Activated effector memory CD4-positive, alpha-beta T cell treated with anti-CD3 and anti-CD28 coated beads, Interleukin-2, amount 50 U/mL, for 16 hours (primary cell): ENCODE measurements around the gene GPRC5B.

Experiments used
- DNase-seq: peaks from one replicate; pipeline ENCODE4 v3.0.0-alpha.2; 2020

Gene GPRC5B

DNA sequence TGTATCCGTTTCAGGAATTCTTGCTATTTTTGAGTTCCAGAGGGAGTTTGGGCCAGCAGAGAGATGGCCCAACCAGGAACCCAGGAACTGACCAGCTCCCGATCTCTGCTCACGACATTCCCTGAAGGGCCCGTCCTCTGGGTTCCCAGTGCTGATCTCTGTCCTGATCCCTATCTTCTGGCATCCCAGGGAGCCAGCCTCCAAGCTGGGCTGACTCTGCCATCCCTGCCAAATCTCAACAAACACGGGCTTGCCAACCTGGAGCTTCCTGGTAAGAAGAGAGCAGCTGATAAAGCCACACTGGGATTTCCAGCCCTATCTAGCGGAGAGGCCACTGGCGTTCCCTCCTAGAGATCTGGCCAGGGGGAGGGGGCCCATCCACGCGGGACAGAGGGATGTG, 16.2 kb downstream of the GPRC5B start:
- DNase-seq, result no peak

DNA sequence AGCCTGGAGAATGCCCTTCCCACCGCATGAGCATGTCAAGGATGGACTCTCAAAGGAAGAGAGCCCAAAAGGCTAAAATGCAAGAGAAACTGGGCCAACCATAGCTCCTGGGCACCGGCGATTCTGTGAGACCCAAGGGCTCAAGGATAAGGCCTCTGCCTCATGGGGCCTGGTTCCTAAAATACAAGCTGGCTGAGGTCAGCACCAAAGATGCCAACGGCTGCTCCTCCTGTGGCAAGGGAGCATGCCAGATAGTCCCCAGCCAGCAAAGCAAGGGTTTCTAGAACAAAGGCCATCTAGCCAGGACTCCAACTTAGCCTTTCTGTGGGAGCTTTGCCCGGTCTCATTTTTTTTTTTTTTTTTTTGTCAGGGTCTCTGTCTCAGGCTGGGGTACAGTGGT, 20.1 kb downstream of the GPRC5B start:
- DNase-seq, result no peak

DNA sequence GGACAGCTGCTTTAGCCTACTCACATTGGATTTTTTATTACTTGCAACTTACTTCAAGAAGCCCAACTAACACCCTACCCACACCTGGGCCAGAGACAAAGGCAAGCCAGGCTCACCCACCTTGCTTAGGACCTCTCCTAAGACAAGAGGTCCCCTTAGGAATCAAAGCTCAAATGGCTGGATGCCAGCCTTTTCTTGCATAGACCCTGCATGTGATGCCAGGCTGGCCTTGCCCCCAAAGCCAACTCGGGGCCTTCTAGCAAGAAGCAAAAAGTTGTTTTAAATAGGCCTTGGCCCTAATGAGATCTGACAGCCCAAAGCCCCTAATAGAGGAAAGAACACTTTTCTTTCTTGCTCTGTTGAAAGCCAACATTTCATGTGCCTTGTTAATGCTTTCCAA, 20.7 kb downstream of the GPRC5B start:
- DNase-seq, result no peak

DNA sequence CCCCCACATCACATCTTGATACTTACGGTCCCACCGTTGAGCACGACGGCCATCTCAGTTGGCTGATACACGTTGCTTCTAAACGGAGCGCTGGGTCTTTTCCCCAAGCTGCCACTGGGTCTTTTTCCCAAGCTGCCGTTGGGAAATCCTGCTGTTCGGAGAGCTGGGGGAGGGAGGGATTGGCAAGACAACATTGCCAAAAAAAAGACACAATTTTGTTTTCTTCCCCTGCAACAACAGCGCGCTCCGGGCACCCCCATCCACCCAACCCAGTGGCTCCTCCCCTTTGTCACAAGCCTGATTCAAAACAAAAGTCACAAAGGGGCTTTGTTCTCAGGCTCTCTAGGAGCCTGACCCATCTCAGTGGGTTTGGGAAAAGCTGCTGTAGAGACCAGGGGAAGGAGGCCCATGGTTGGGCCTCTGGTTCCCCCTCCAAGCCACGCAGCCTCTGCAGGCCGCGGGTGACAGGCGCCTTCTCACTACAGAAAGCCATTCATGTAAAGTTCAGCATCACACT, 22.8 kb downstream of the GPRC5B start:
- DNase-seq, result no peak

DNA sequence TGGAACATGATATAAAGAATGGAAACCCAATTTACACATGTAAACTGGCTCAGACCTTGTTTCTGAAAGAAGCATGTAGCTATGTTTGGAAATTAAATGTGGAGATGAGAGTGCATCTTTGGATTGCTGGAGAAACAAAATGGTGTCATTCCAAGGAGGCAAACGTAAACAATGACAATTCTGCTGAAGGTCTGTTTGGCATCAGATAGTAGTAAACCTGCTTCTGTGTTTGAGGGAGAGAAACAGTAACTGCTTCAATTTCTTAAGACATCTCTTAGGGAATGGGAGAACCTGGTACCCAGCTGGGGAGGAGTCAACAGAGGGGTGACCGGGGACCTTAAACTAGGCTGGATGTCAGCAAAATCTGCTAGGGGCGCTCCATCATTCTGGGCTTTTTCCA, 23.5 kb downstream of the GPRC5B start:
- no peak for DNase-seq

DNA sequence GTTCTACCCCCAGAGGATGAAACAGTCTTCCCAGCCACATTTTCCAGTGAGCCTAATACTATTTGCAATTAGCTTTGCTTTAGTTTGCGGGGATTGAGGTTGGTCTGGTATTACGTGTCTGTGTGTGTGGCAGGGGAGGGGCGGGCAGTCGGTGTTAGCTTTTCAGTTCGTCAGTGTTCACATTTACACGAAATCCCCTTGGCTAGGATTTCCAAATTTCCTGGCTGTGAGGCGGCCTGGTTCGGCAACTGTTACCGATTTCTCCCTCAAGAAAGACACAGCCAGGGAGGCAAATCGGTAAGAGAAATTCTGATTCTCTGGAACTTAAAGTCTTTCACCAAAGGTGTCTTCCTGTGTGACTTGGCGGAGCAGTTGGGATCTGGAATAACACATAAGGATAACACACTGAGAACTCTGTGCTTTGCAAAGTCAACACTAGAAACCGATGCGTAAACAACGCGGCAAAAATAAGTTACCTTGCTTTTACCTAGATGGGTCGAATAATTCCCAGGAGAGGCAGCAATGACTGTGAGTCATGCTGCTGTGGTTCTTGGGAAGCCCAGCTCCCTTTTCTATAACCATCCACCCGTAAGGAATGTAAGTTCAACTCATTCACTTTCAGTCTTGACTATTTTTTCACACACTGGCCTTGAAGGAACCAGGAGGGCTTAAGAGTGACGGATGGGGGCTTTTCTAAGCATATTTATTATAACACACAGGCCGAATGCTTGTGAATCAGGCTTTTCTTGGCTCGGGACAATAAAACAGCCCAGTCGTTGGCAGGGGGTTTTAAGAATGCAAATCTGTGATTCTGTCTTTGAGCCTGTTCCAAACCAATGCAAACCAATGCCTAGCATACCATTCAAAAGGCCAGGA, 24.2 kb downstream of the GPRC5B start:
- DNase-seq, result no peak

DNA sequence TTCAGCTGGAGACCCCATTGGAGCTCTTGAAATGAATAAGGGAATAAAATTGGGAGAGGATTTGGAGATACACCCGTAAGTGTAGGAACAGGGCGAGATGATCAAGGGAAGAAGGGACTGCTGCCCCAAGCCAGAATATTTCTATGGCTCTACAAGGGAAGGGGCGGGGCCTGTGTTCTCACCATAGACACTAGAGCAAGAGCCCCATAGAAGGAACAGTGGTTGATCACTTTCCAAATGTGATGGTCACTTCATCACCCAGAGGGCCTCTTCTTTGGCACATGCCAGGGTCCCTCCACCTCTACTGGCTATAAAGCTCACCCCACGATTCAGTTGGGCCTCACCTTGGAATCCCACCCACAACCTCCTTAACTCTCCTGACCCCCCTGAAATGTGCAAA, 25.0 kb downstream of the GPRC5B start:
- no peak for DNase-seq

DNA sequence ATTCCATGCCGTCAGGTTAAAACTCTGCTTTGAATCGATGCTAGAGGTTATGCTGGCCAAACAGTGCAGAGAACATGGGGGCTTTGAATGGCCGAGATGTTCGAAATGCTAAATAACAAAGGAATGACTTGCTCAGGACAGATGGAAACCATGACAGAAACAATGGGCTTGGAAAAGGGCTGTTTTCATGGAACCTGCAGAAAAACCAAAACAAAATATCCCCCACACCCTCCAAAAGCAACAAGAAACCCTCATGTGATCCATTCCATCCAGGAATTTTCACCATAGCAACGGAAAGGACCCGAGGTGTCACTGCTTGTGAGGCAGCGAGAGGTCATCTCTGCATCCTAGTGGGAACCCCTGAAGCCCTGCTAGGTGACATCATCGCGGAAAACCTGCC, 25.5 kb downstream of the GPRC5B start:
- DNase-seq, result no peak

DNA sequence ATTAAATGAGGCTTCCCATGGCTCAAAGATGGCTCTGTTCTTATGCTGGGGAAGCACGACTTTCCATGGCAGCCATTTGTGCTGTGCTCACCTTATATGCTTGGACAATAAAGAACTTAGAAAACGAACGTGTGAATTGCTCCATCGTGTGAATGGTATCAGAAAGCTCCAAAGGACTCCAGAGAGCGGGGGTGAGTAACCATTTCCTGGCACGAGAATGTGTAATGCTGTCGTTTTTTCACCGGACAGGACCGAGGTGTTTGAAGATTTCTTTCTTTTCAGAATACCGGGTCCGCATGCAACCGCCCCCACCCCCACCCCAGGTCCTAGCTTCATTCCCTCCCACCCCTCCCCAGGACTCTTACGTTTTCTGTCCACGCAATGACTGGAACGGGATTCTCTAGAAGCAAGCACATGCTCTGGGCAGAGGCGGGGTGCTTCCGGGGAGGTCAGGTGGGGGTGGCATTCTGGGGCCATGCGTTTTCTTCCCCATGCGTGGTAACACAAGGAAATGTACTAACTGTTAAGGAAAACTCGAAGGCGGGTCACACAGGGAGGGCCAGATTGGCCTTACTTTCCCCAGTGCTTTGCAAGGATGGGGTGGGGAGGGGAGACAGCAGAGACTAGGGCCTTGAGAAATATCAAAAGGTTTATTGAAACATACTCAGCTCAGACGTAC, 26.2 kb downstream of the GPRC5B start:
- DNase-seq, result no peak

DNA sequence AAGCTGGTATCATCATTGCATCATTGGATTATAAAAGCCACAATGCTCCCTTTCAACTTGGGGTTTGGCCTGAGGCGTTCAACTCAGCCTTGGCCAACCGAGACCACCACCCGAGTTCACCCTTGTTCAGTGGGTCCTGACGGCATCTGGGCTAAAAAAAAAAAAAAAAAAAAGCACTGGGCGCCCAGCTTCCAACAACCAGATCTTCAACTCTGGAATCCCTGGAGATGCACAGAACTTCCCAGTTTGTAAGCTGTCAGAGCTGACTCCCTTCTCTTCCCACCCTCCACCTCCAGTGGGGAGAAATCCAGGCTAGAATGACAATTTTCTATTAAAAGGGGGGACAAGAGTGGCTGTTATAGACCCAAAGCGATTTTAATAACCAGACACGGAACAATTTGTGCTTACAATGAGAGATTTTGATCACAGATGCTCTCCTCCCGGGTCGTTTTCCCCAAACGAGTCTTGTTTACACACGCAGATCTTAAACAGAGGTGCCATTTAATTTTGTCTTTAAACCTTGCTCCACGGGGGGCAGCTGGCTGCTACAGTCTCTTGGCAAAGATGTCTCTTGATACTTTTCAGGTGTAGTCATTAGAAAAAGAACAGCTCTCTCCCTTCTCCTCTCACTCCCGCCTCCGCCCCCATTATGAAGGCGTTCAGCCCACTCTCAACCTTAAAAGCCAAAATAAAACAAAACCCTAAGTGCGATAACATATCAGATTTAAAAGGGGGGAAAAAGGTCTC, 26.9 kb downstream of the GPRC5B start:
- DNase-seq, result no peak

DNA sequence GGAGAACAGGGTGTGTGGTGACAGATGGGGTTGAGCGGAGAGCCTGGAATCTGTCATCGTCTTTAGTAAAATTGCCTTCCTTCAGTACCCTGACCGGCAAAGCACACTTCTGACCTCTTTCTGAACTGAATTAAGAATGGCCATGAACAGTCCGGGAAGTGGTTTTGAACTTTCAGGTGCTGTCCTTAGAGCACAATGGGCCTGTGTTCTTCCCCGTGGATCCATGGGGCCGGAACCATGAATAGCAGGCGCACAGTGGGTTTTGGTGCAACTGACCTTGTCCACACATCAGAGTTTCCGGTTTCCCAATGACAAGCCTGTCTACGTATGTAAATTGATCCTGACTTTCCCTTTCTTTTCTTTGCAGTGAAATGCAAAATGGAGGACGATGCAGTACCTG, 28.5 kb downstream of the GPRC5B start:
- DNase-seq, result no peak

DNA sequence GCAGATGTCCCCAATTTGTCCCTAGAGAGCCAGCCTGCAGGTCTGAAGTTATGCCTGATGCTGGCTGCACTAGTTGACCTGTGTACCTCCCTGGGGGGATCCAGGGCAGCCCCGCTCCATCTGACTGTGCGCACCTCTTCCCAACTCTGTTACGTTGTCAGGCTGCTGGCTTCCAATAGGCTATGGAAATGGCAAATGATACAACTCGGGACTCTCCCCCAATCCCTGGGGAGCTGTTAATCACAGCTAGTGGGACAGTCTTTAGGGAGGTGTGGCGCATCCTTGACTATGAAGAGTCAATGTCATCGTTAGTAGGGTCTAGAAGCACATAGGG, 30.1 kb downstream of the GPRC5B start:
- no peak for DNase-seq

DNA sequence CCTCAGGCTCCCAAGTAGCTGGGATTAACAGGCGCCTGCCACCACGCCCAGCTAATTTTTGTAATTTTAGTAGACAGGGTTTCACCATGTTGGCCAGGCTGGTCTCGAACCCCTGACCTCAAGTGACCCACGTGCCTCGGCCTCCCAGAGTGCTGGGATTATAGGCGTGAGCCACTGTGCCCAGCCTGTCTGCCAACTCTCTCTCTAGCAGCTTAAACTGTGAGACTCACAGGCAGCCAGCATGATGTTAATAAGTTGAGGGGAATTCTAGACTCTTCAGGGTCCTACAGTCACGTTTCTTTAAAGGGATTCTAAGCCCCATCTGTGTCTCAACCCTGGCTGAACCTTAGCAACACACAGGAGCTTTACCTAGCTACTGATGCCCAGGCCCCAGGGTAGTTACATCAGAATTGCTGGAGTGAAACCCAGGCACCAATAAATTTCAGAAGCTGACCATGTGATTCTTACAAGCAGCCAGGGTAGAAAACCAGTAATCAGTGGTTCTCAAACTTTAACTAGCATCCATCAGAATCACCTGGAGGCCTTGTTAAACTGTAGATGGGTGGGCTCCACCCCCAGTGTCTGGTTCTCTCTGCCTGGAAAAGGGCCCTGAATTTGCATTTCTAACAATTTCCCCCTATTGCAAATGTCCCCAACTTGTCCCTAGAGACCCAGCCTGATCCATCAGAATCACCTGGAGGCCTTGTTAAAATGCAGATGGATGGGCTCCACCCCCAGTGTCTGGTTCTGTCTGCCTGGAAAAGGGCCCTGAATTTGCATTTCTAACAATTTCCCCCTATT, 30.7 kb downstream of the GPRC5B start:
- DNase-seq, result no peak

DNA sequence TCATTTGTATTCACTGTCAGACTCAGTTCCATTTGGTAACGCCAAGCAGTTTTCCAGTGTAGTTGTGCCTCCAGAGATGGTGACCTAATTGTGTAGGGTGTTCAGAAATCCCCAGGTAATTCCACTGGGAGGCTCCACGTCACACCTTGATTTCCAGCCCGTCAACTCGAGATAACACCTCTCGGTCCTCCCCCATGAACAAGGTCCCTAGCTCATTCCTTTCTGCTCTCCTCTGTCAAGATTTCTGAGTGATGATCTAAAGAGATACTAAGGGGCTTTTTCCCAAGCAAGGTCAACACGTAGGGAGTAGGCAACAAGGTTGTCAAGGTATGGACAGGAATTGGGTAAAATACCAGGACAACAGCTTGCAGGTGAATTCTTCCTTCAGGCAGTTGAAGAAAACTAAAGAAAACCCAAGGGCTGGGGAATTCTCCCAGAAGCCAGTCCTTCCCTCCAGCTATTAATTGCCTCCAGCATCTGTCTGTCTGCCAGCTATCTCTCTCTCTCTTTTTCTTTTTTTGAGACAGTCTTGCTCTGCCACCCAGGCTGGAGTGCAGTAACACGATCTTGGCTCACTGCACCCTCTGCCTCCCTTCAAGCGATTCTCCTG, 31.4 kb downstream of the GPRC5B start:
- no peak for DNase-seq

DNA sequence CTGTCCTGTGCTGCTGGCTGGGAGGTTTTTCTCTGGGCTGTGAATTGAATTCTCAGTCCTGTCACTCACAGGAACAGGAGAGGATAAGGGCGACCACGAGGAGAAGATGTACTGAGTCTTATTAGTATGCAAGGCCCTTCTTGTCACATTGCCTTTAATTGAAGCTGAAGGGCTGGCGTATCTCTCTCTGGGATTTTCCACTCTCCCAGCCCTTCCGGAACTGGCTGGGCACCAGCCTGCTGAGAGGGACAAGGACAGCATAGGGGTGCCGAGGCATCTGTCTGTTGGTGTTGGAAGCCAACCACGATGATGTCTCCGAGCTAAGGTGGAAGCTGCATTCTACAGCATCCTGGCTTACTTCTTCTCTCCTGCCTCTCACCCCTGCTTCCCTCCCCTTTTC, 33.2 kb downstream of the GPRC5B start:
- no peak for DNase-seq

DNA sequence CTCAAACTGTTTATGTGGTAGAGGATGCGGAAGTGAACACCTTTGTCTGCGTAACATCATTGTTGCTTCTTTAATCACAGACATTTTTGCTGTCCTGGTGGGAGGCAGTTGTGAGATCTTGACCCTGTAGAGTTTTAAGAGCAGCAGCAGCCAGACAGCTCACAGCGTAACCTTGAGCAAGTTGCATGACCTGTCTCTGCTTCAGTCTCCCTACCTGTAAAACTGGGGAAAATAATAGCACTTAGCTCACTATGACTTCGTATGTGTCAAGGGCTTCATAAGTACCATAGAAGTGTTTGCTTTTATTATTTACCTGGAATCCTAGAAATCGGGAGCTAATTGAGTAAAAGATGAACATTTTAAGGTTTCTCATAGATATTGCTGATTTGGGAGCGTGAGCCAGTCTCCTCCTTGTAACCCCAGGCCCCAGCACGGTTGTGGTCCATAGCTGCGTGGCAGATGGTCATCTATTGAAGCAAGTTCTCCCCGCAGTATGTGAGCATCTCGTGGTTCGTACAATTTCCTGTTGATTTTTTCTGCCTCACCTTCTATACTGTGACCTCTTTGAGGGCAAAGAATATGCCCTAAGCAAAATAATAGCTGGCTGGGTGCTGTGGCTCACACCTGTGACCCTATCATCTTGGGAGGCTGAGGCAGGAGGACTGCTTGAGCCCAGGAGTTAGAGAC, 34.4 kb downstream of the GPRC5B start:
- DNase-seq, result no peak

DNA sequence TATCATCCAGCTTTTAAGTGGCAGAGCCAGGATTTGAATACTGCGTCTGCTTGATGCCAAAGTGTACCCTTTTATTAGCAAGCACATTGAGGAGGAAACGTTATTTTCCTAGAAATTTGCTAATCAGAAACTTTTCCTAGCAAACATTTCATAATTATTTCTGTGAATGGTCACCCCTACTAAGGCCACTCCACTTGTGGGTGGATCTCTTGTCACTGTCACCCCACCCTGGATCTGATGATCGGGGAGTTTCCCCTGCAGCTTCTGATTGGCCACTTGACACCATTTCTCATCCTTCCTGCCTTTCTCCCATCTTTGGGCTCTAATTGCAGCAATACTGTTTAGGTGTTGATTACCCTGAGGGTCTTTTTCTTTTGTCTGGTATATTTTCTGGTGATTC, 35.9 kb downstream of the GPRC5B start:
- no peak for DNase-seq

DNA sequence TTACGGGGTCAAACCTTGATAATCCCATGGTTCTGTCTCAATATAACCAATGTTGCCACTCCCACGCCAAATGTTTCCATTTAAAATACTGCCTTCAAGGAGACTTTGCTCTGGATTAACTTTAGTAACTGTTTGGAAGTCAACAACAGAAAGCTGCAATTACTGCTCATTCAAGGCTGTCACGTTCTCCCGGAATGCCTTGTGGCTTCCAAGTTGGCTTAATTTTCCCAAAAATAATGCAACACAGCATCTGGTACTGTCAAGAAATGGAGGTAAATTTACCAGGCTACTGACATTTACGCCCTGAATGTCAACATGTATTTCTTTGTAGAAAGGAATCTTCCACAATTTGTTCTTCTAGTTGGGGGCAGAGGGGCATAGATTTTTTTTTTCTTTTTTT, 38.2 kb downstream of the GPRC5B start:
- DNase-seq, result no peak

DNA sequence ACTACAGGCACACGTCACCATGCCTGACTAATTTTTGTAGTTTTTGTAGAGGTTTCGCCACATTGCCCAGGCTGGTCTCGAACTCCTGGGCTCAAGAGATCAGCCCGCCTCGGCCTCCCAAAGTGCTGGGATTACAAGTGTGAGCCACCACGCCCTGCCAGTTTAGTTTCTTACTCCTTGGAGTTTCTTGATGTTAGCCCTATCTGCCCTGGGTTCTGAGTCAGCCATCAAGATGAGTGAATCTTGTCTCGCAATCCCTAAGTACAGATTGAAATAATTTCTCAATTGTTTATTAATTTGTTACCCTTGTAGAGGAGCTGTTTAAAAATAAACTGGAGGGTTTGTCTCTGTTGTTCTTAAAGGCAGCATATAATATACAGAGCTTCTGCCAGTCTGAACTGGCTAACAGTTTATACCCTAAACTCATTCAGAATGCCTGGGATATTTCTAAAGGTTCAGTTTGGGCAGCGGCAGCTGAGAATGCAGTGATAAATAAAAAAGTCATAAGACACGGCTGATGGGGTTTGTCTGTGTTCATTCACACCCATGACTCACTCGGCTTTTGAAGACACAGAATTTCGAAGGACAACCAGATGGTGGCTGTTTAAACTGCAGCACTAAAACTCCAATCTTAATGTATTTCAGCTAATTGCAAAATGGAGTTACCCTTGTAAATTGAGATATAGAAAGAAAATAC, 39.6 kb downstream of the GPRC5B start:
- DNase-seq, result no peak

DNA sequence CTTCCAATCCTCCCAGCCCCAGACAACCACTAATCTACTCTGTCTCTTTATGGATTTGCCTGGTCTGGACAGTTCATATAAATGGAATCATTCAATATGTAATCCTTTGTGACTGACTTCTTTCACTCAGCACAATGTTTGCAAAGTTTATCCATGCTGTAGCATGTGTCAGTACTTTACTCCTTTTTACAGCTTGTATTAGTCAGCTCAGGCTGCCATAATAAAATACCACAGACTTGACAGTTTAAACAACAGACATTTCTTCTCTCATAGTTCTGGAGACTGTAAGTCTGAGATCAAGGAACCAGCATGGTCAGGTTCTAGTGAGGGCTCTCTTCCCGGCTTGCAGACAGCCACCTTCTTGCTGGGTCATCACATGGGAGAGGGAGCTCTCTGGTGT, 41.3 kb downstream of the GPRC5B start:
- DNase-seq, result no peak
